Naive B cell (primary cell): ENCODE data around the gene PRSS8. TPM values are rescaled to one million over a fixed set of nuclear protein-coding genes. Genes with fewer than 3 reads are reported as not detected.

Experiments
- ATAC-seq, 2 donors: fragments of 150-1000 bp; cut with Tn5 transposase; 2 replicates each; pipeline ENCODE4 v1.10.0; 2021; ENCODE audit warnings: low read depth in 2 of 2, mild to moderate bottlenecking in 2 of 2, moderate library complexity in 2 of 2
- DNase-seq: peaks from one replicate; pipeline ENCODE4 v3.0.0; 2022
- H3K27ac Mint-ChIP-seq, 6 donors: one replicate each; pipeline ENCODE4 v1.8.0; 2020 to 2022; ENCODE audit warnings: mild to moderate bottlenecking in 6 of 6, mixed read lengths in 6 of 6, moderate library complexity in 5 of 6, inconsistent platforms in 2 of 6
- H3K27me3 Mint-ChIP-seq, 3 donors: one replicate each; pipeline ENCODE4 v1.8.0; 2021 to 2022; ENCODE audit warnings: mixed read lengths in 3 of 3, mild to moderate bottlenecking in 1 of 3
- H3K36me3 Mint-ChIP-seq, 2 donors: one replicate each; pipeline ENCODE4 v1.8.0; 2020 to 2022; ENCODE audit warnings: mixed read lengths in 2 of 2, inconsistent platforms in 1 of 2, mild to moderate bottlenecking in 1 of 2
- H3K4me1 Mint-ChIP-seq, 3 donors: one replicate each; pipeline ENCODE4 v1.8.0; 2020 to 2022; ENCODE audit warnings: mixed read lengths in 3 of 3, inconsistent platforms in 1 of 3, mild to moderate bottlenecking in 1 of 3, moderate library complexity in 1 of 3
- H3K4me3 Mint-ChIP-seq, 8 donors: one replicate each; pipeline ENCODE4 v1.8.0; 2020 to 2022; ENCODE audit warnings: mild to moderate bottlenecking in 8 of 8, mixed read lengths in 8 of 8, moderate library complexity in 8 of 8, inconsistent platforms in 2 of 8
- H3K9me3 Mint-ChIP-seq, 7 donors: one replicate each; pipeline ENCODE4 v1.8.0; 2020 to 2022; ENCODE audit warnings: mixed read lengths in 7 of 7, mild to moderate bottlenecking in 5 of 7, inconsistent platforms in 2 of 7, moderate library complexity in 1 of 7
- polyA plus RNA-seq, 6 donors: library from polyadenylated mRNA; unstranded; fragments of 300-500 nt; fragmentation: Illumina TruSeq; gene quantifications; one replicate each; pipeline ENCODE4 v1.2.3, GENCODE V29; 2021; ENCODE audit warnings: low read depth in 6 of 6

PRSS8 gene
- polyA plus RNA-seq, 6 donors from 2014 or later, result 0.40 TPM; not detected in 5

- Mint-ChIP-seq H3K27me3 (no peaks in the 10 kb centered on the region), H3K4me1 (peaks cover 9 to 16% (median 11%) of the 10 kb centered on the region in 3 donors), H3K27ac (peak overlapping the region in 1 of 6 donors; percentile 11), H3K9me3 (no peaks in the 10 kb centered on the region), H3K4me3 (no peak overlapping the region), H3K36me3 (no peaks in the 10 kb centered on the region)
- no peak for DNase-seq
- ATAC-seq, result no peak
Measured at GRCh38 chr16:31084584-31085302, 50.8 kb downstream of the PRSS8 start.

- H3K4me1 Mint-ChIP-seq, result peaks cover 9 to 23% (median 11%) of the 10 kb centered on the region in 3 donors
- H3K4me3 Mint-ChIP-seq, result no peak overlapping the region
- no peaks in the 10 kb centered on the region for H3K9me3 Mint-ChIP-seq
- H3K27me3 Mint-ChIP-seq, result no peaks in the 10 kb centered on the region
- ATAC-seq (no peak), DNase-seq (no peak)
- H3K27ac Mint-ChIP-seq, result no peak overlapping the region
- H3K36me3 Mint-ChIP-seq, result no peaks in the 10 kb centered on the region
Measured at GRCh38 chr16:31083981-31084380, 51.5 kb downstream of the PRSS8 start.

- Mint-ChIP-seq H3K4me3 (peak overlapping the region in 1 of 8 donors; percentile 15), H3K9me3 (no peaks in the 10 kb centered on the region), H3K27ac (no peak overlapping the region), H3K4me1 (peaks cover 9 to 27% (median 12%) of the 10 kb centered on the region in 3 donors), H3K27me3 (no peaks in the 10 kb centered on the region), H3K36me3 (no peaks in the 10 kb centered on the region)
- no peak for ATAC-seq
- no peak for DNase-seq
Measured at GRCh38 chr16:31083556-31083955, 52.0 kb downstream of the PRSS8 start.

GRCh38 chr16:31083081-31083480 is 52.4 kb downstream of the PRSS8 start:
- ATAC-seq, result no peak
- no peak overlapping the region for H3K27ac Mint-ChIP-seq
- peaks cover 9 to 32% (median 15%) of the 10 kb centered on the region in 3 donors for H3K4me1 Mint-ChIP-seq

GRCh38 chr16:31082368-31083045 is 53.0 kb downstream of the PRSS8 start:
- Mint-ChIP-seq H3K4me1 (peaks cover 9 to 37% (median 21%) of the 10 kb centered on the region in 3 donors), H3K27ac (peak overlapping the region in 3 of 6 donors; percentile 24 to 45 (median 29)), H3K27me3 (no peaks in the 10 kb centered on the region), H3K9me3 (no peaks in the 10 kb centered on the region), H3K4me3 (no peak overlapping the region), H3K36me3 (peaks cover 0 to 10% of the 10 kb centered on the region in 2 donors)
- DNase-seq (no peak), ATAC-seq (no peak)

More at GRCh38 chr16:31083081-31083480, 52.4 kb downstream of the PRSS8 start:
- DNase-seq, result no peak
- H3K27me3 Mint-ChIP-seq, result no peaks in the 10 kb centered on the region
- peak overlapping the region in 1 of 8 donors; percentile 15 for H3K4me3 Mint-ChIP-seq
- no peaks in the 10 kb centered on the region for H3K9me3 Mint-ChIP-seq
- H3K36me3 Mint-ChIP-seq, result peaks cover 0 to 5% of the 10 kb centered on the region in 2 donors

Other genes starting within 250 kb of the PRSS8 start
- gene BCL7C, start 241.7 kb downstream of the PRSS8 start, polyA plus RNA-seq, result 10 to 100 TPM; 29.4 to 40.3 (median 33.1) TPM
- gene CTF1, start 239.1 kb downstream of the PRSS8 start, polyA plus RNA-seq, result under 1 TPM in 3 of 6 donors, not detected in 3; 0.40 to 0.67 (median 0.47) TPM
- gene FBXL19, start 212.2 kb downstream of the PRSS8 start, polyA plus RNA-seq, result under 1 TPM in 4 of 6 donors, not detected in 2; 0.21 to 0.48 (median 0.27) TPM
- 10 to 100 TPM; 65.8 to 83.4 (median 78.3) TPM for gene ORAI3, start 186.7 kb downstream of the PRSS8 start, polyA plus RNA-seq
- 1 to 10 TPM in 2 of 6 donors, under 1 TPM in 3, not detected in 1; 0.69 to 2.8 (median 0.85) TPM for gene SETD1A, start 178.0 kb downstream of the PRSS8 start, polyA plus RNA-seq
- not detected for gene HSD3B7, start 150.5 kb downstream of the PRSS8 start, polyA plus RNA-seq
- not detected for gene STX1B, start 125.1 kb downstream of the PRSS8 start, polyA plus RNA-seq
- 10 to 100 TPM; 17.4 to 37.1 (median 28.6) TPM for gene STX4, start 102.2 kb downstream of the PRSS8 start, polyA plus RNA-seq
- 1 to 10 TPM; 3.8 to 7.5 (median 5.9) TPM for gene ZNF668, start 61.5 kb downstream of the PRSS8 start, polyA plus RNA-seq
- gene ZNF646, start 61.3 kb downstream of the PRSS8 start, polyA plus RNA-seq, result 10 to 100 TPM in 1 of 6 donors, 1 to 10 TPM in 5; 3.6 to 13.5 (median 6.1) TPM
- under 1 TPM in 4 of 6 donors, not detected in 2; 0.19 to 0.77 (median 0.50) TPM for gene PRSS53, start 46.8 kb downstream of the PRSS8 start, polyA plus RNA-seq
- 10 to 100 TPM; 61.9 to 77.4 (median 66.6) TPM for gene VKORC1, start 40.9 kb downstream of the PRSS8 start, polyA plus RNA-seq
- gene BCKDK, start 27.3 kb downstream of the PRSS8 start, polyA plus RNA-seq, result 10 to 100 TPM; 23.1 to 41.2 (median 27.3) TPM
- gene KAT8, start 18.1 kb downstream of the PRSS8 start, polyA plus RNA-seq, result 10 to 100 TPM; 39.0 to 68.1 (median 51.6) TPM
- under 1 TPM in 4 of 6 donors, not detected in 2; 0.40 to 0.85 (median 0.64) TPM for gene PRSS36, start 14.3 kb upstream of the PRSS8 start, polyA plus RNA-seq
- gene FUS, start 44.4 kb upstream of the PRSS8 start, polyA plus RNA-seq, result 100 to 1,000 TPM in 5 of 6 donors, 10 to 100 TPM in 1; 79.0 to 177 (median 145) TPM
- gene PYCARD, start 67.0 kb upstream of the PRSS8 start, polyA plus RNA-seq, result 10 to 100 TPM; 48.8 to 79.2 (median 68.8) TPM
- not detected for gene TRIM72, start 78.4 kb upstream of the PRSS8 start, polyA plus RNA-seq
- gene PYDC1, start 81.4 kb upstream of the PRSS8 start, polyA plus RNA-seq, result not detected
- 1 to 10 TPM in 4 of 6 donors, under 1 TPM in 2; 0.27 to 4.4 (median 1.6) TPM for gene ITGAM, start 124.2 kb upstream of the PRSS8 start, polyA plus RNA-seq
- 1 to 10 TPM in 2 of 6 donors, under 1 TPM in 2, not detected in 2; 0.57 to 1.1 (median 0.91) TPM for gene ITGAX, start 219.4 kb upstream of the PRSS8 start, polyA plus RNA-seq